Measurements from ENCODE around the gene TRUB1. TPM values are rescaled to one million over a fixed set of nuclear protein-coding genes. Genes with fewer than 3 reads are reported as not detected.

The TRUB1 gene
- total RNA-seq, 1 donor from 2014 or later = 12.0 TPM

DNA sequence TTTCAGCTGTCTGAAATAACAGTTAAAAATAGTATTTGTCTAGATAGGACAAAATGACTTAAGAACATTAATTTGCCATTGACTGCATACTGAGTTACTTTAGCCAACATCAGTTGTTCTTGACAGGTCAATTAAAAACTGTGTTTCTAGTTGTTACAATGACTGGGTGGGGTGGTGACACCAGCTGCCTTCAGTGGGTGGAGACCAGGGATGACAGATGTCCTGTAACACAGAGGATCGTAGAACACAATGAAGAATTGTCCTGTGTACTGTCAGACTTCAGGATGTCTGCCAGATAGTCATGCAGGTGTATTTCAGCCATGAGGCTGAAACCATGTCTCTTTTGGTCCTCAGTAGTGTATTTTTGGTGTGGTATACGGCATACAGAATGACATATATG, 24.4 kb downstream of the TRUB1 start:
- intact Hi-C loops (cut with DNase I) = no loop called here
- DNase-seq (no peak), ATAC-seq (ENCODE audit: poor library complexity) (no peak)

DNA sequence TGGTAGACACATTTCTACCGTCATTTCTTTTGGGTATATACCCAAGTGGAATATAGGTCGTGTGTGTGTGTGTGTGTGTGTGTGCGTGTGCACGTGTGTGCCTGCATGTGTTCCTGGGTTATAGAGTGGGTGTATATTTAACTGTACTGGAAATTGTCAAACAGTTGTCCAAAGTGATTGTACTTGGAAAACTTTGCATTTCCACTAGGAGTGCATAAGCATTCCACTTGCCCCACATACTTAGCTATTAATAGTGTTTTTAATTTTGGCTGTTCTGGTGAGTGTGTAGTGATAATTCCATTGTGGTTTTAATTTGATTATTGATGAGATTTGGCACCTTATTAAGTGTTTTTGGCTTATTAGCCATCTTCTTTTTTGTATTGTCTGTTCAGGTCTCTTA, 25.9 kb downstream of the TRUB1 start:
- ATAC-seq (ENCODE audit: poor library complexity) (peak; percentile 86), DNase-seq (no peak)
- intact Hi-C loops (cut with DNase I) = no loop called here

DNA sequence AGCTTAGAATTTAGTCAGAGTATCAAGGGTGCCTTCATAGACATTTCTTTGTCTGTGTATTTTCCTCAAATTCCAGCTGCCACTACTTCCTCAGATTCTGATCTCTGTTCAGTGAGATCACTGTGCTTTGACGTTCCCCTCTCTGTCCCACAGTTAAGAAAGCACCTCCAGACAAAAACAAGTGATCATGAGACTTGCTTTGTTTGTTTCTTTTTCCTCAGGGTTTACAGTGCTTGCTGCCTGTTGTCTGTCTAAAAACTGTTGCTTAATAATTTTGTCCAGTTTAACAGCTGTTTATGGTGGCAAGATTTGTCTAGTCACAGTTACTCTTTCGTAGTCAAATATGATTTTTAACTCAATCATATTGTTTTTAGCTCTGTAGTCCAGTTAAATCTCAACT, 29.1 kb downstream of the TRUB1 start:
- DNase-seq (no peak), ATAC-seq (ENCODE audit: poor library complexity) (no peak)
- intact Hi-C loops (cut with DNase I) = no loop called here

DNA sequence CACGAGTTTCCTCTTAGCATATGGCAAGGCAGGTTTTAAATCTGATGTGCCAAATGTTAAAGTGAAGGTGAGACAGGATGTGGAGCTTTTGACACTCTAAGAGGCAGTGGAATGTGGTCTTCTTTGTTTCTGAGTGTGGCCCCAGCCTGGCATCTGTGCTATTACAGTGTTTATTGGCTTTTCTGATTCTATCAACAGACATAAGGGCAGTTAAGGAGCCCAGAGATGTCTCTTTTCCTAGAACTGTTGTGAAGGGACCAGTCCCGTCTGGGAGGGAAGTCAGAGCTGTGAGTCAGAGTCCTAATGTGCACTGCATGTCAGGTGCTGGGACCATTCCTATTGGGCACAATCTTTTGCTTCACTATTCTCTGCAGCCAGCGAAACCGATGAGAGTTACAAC, 32.5 kb downstream of the TRUB1 start:
- ATAC-seq (ENCODE audit: poor library complexity) (peak; percentile 70), DNase-seq (no peak)
- intact Hi-C loops (cut with DNase I) = no loop called here

DNA sequence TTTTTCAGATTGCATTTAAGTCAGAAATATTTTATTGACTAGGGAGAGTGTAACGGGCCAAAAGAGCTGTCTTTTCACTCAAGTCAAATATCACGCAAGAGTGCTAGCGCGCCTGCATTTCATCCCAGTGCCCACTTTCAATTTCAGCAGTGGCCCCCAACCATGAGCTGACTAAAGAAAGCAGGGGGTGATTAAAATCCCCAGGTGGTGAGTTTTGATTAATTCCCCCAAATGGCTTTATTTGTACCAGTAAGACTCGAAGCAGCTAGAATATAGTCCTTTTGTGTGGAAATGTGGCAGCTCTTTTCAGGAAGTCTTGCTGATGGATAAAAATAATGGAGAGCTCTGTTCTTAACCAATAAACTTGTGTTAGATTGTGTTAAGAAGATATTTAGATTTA, 35.3 kb downstream of the TRUB1 start:
- intact Hi-C loops (cut with DNase I) = no loop called here
- ATAC-seq (ENCODE audit: poor library complexity) (no peak), DNase-seq (no peak)

DNA sequence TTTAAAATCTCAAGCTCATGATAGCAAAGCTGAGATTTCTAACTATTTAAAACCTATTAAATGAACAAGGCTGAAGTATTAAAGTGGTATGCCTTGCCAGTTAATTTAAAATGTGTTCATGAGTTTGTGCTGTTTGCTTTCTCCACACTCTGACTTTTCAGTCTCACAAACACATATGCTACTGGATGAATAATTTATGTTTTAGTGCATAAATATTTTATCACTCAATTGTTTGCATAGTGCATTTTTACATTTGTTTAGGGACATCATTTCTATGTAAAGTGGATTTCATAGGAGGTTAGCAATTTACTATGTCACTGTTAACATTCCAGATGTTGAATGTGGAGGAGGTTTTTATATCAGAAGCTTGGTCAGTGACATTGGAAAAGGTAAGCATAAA, 36.0 kb downstream of the TRUB1 start:
- intact Hi-C loops (cut with DNase I) = no loop called here
- no peak for ATAC-seq (ENCODE audit: poor library complexity)
- no peak for DNase-seq

DNA sequence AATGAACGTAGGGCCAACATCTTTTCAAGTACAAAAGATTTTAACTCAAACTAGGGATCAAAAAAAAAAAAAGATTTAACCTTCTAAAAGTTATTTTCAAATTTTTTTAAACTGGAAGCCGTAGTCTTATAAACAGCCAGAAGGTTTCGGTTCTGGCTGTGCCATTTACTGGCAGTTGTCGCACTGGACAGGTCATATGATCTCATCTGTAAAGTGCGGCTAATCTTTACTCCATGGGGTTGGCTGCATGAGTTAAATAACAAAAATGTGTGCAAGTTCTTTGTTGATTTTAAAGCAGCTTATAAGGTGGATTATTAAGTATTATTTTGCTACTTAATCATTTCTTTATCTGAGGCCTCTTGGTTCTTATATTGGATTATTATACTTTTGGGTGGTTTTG, 36.6 kb downstream of the TRUB1 start:
- DNase-seq = no peak
- peak; percentile 81 for ATAC-seq (ENCODE audit: poor library complexity)
- intact Hi-C loops (cut with DNase I) = no loop called here

DNA sequence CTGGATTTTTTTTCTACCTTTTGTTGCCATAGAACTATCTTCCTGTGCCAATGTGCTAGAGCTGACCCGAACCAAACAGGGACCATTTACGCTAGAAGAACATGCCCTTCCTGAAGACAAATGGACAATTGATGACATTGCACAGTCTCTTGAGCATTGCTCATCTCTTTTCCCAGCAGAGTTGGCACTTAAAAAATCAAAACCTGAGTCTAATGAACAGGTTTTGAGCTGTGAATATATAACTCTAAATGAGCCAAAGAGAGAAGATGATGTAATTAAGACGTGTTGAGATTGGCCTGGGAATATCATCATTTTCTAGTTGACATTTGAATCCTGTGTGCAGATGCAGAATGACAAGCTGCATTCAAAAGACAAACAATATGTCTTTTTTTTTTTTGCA, 37.1 kb downstream of the TRUB1 start:
- intact Hi-C loops (cut with DNase I) = no loop called here
- no peak for DNase-seq
- no peak for ATAC-seq (ENCODE audit: poor library complexity)

DNA sequence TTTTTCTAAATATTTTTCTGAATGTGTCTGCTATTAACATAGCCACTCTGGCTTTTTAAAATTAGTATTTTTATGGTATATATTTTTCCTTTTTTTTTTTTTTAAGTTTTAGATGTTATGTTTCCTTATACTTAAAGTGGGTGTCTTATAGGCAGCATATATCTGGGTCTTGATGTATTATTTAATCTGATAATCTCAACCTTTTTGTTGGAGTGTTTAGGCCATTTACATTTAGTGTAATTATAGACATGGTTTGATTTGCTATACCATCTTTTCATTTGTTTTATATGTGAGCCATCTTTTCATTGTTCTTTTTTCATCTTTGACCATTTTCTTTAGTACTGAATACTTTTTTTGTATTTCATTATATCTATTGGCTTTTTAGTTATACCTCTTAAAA, 45.0 kb downstream of the TRUB1 start:
- DNase-seq (no peak), ATAC-seq (ENCODE audit: poor library complexity) (no peak)
- intact Hi-C loops (cut with DNase I) = no loop called here

DNA sequence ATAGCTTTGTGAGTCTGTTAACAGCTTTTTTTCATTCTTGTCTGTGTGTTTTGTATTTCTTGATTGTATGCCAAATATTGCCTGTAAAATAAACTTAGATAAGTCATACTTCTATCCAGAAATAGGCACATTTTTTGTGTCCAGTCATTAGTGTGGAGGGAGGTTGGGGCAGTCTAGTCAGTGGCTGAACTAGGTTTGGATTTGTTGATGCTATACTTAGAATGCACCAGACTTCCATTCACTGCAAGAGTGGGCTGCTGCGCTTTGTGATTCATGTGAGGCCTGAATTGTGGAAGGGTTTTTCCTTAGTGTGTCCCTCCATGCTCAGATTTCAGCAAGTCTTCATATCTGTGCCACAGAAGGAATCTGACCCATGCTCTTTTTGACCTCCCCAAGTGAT, 50.0 kb downstream of the TRUB1 start:
- ATAC-seq (ENCODE audit: poor library complexity) (no peak), DNase-seq (no peak)
- intact Hi-C loops (cut with DNase I) = no loop called here

DNA sequence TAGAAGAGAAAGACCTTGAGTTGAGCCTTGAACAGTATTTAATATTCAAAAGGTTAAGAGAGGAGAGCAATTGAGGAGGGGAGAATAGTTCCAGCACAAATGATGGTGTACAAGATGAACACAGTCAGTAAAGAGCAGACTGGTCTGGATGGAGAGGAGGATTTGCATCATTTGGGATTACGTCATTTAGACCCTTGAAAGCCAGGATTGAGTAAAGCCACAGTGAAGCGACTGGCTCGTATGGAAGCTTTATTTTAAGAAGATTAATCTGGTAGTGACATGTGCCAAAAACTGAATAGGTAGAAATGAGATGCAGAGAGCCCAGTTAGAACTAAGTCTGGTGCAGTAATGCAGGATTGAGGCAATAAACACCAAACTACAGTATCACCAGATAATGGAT, 52.6 kb downstream of the TRUB1 start:
- no peak for ATAC-seq (ENCODE audit: poor library complexity)
- intact Hi-C loops (cut with DNase I) = no loop called here
- DNase-seq = no peak

DNA sequence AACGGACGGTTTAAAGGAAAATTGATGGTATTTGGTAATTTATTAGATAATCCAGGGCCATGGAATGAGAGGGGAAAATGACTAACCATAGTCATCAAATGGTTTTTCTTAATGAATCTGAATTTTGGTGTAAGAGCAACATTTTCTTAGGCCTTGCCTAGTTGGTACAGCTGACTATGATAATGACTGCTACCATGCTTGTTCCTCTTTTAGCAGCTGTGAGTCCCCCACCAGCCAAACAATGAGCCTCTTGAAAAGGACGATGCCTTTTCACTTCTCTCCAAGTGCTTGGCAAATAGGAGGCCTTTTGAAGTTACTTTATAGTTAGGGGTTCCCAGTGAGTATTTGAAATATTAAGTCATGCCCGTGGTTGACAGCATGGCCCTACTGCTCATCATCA, 53.0 kb downstream of the TRUB1 start:
- ATAC-seq (ENCODE audit: poor library complexity) (no peak), DNase-seq (no peak)
- intact Hi-C loops (cut with DNase I) = no loop called here

DNA sequence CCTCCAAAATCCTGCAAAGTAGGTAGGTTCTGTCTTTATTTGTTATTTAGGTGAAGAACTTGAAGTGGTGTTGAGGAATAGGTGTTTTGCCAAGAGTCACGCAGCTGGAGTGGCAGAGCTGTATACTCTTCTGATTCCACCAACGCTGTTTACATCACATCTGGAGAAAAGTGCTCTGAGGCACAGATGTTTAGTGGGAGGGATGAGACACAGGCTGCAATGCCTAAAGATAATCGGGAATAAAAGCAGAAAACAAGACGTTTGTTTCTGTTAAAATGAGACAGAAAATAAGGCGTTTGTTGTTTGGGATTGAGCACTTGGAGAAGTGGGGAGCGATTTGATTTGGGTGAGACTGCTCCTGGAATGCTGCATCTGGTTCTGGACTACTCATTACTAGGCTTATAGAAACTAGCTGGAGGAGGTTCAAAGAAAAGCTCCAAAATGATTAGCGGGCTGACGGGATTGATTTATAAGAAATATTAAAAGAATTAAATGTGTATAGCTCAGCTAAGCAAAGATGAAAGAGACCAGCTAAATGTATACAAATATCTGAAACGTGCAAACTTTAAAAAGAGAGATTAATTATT, 54.3 kb downstream of the TRUB1 start:
- DNase-seq (no peak), ATAC-seq (ENCODE audit: poor library complexity) (no peak)
- intact Hi-C loops (cut with DNase I) = no loop called here

DNA sequence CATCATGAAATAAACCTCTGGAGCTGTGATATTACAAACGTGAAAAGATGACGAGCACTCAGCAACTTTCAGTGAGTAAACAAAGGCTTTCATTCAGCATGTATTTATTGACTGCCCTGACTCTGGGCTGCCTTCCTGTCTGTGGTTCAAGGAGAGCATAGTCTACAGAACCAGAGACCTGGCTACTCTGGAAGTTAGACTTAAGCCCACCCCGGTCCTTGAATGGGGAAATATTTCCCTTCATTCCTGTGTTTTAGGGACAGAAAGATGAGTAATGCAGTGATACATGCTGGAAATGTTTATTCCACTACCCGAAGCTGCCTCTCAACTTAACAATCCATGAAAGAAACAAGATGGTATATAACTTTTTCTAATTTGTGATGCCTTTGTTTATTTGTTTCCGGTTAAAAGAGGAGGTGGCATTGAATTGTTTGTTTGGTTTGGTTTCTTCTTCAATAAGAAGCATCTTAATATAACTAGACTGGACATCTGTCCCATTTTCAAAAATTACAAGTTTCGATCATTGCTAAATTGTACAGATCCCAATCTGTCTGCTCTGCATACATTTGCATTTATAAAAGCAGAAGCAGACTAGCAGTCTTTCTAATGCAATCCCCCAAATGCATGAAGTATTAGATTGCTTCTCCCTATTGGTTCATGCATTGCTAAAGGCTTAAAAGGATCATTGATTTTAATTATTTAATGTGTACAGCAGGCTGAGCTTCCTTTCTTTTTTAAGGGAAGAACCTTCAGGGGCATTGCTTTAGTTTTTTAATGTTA, 57.7 kb downstream of the TRUB1 start:
- DNase-seq (no peak), ATAC-seq (ENCODE audit: poor library complexity) (no peak)
- intact Hi-C loops (cut with DNase I) = no loop called here

DNA sequence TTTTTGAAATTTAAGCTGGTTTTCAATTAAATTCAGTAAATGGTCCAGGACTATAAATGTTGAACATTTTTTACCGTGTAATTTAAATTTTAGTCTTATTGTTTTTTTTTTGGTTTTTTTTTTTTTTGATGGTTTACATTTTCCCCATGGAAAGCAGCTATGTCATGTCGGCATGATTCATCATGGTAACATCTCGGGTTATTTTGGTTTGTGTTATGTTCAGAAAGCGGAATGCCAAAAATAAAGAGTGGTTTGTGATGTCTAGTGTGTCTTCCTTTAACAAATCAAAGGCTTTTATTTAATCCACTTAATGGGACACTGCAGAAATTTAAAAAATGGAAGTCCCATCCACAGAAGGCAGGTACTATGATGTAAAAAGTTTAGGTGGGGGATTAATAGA, 58.5 kb downstream of the TRUB1 start:
- DNase-seq (no peak), ATAC-seq (ENCODE audit: poor library complexity) (no peak)
- intact Hi-C loops (cut with DNase I) = no loop called here

DNA sequence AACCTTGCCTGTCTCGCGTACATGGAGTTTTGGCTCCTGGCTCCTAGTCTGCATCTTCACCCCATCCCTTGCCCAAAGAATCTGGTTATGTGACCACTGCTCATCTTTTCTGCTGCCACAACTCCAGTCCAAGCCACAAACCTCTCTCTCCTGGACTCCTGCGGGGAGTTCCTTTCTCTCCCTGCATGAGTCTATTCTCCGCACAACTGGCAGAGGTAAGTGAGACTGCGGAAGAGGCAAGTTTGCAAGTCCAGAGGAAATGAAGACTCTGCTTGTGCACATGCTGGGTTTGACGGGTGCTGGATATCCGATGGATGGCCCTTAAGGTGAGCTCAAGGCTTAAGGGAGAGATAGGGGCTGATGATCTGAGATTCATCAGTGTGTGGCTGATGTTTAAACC, 61.0 kb downstream of the TRUB1 start:
- intact Hi-C loops (cut with DNase I) = no loop called here
- no peak for ATAC-seq (ENCODE audit: poor library complexity)
- DNase-seq = no peak

DNA sequence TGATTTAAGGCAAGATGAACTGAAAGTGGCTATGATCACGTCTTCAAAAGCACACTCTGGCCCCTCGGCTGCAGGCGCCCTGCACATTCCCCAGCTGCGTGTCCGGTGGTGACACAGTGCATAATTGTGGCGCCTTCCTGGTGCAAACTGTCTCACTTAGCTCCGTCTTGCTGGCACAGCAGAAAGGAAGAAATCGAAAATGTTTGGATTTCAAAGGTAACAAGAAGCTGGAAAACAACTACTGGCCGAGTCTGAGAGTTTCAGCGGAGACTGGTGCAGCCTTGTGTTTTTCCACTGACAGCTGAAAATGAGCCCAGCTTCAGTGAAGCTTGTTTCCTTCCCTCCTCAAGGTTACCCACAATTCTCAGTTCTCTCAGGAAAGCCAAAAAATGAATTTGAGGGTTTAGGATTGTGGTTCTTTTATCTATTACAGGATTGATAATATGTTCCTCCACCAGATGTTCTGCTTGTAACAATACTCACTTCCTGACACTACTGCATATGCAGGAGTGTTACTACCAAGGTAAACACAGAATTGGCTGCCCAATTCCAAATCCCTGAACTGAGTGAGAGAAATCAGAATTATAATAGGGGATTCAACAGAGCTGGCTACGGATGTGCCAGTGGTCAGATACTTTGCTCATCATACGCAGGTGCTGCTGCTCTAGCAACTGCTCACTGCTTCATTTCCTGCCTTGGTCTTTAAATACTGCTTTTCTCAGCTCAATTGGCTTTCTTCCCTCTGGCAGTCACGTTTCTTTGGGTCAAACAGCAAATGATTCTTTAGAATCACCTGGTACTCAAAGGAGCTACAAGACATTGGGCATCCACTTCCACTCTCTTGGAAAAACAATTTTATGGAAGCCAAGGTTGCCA, 63.7 kb downstream of the TRUB1 start:
- DNase-seq (no peak), ATAC-seq (ENCODE audit: poor library complexity) (no peak)
- intact Hi-C loops (cut with DNase I) = no loop called here

DNA sequence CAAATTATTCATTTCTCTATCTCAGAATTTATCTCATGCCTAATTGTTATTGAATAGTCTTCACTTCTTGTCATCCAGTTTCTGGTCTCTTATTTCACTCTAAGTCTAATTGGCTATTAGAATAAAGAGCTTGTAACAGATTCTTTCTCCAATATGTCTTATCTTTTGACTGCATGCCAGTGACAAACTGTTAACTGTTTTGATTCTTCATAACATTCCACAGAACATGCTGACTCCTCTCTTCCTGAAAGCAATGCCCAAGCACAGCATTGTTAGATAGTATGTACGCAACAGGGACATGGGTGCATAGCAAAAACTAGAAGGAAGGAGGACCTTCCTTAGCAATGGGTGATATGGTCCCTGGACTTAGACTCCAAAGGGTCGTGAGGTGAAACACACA, 65.4 kb downstream of the TRUB1 start:
- ATAC-seq (ENCODE audit: poor library complexity) = no peak
- intact Hi-C loops (cut with DNase I) = no loop called here
- no peak for DNase-seq

DNA sequence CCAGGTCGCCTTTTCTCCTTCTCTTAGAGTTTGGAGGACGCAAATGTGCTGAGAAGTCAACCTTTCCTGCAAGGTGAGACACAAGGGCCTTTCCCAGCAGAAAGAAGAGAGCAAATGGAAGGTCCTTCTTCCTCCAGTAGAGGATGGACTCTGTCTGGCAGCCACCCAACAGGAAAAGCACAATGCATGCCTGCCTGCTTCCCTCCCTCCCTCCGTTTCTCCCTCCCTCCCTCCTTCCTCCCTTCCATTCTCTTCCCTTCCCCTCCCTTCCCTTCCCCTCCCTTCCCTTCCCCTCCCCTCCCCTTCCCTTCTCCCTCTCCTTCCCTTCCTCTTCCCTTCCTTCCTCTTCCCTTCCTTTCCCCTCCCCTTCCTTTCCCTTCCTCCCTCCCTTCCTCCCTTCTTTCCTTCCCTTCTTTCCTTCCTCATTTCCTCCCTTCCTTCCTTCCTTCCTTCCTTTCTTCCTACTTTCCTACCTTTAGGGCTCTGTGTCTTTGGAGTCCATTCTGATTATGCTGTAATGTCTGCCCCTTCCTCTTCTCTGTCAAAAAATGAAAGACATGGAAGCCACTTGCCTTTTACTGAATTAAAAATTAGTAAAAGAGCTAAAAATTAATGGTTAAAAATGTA, 66.4 kb downstream of the TRUB1 start:
- intact Hi-C loops (cut with DNase I) = no loop called here
- ATAC-seq (ENCODE audit: poor library complexity) (no peak), DNase-seq (no peak)

DNA sequence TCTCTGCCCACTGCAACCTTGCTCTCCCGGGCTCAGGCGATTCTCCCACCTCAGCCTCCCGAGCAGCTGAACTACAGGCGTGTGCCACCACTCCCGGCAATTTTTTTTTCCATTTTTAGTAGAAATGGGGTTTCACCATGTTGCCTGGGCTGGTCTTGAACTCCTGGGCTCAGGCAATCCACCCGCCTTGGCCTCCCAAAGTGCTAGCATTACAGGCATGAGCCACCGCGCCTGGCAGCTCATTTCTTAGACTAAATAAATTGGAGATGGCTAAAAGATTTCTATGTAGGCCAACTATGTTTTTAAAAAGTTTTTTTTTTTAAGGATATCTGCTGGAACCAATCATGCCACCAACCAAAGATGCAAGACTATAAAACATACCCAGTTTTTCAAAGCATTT, 67.8 kb downstream of the TRUB1 start:
- intact Hi-C loops (cut with DNase I) = no loop called here
- DNase-seq = no peak
- ATAC-seq (ENCODE audit: poor library complexity) = no peak

Data from Right ventricle myocardium superior (tissue), 1 donor.